Measurements from ENCODE around the gene TMEM40. TPM values are rescaled to one million over a fixed set of nuclear protein-coding genes. Genes with fewer than 3 reads are reported as not detected.

The TMEM40 gene
- total and polyA plus RNA-seq, 2 of the 13 experiments (the other 11 are each of a cell fraction or from before 2014, with no cell fraction given) = 0.16 TPM; not detected in 1

DNA sequence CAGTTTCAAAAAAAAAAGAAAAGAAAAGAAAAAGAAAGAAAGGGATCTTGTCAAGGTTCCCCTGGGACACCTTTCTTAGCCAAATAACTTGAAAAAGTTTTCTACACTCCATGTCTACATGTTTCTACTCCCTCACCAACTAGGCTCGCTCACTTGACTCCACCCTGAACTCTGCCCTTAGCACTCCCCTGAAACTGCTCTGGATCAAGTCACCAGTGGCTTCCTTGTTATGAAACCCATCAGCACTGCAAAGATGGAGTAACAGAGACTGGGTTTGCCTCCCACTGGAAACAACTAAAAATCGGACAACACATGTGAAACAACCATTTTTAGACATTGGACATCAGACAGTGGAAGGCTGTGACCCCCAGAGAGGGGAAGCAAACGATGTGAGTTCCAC, 36.8 kb downstream of the TMEM40 start:
- POLR2A ChIA-PET = no interaction called here
- TF ChIP-seq, protein P1, sequence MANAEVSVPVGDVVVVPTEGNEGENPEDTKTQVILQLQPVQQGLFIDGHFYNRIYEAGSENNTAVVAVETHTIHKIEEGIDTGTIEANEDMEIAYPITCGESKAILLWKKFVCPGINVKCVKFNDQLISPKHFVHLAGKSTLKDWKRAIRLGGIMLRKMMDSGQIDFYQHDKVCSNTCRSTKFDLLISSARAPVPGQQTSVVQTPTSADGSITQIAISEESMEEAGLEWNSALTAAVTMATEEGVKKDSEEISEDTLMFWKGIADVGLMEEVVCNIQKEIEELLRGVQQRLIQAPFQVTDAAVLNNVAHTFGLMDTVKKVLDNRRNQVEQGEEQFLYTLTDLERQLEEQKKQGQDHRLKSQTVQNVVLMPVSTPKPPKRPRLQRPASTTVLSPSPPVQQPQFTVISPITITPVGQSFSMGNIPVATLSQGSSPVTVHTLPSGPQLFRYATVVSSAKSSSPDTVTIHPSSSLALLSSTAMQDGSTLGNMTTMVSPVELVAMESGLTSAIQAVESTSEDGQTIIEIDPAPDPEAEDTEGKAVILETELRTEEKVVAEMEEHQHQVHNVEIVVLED (CRISPR knock-in tag; IDR thresholded peaks at IDR 0.05; ENCODE audit: borderline replicate concordance) = no peak
- no peak for TF ChIP-seq TBX2 (CRISPR knock-in tag; IDR thresholded peaks at IDR 0.05; ENCODE audit: borderline replicate concordance)
- no peak for TF ChIP-seq ZNF484 (CRISPR knock-in tag; IDR thresholded peaks at IDR 0.05; ENCODE audit: borderline replicate concordance, low read depth)
- no peak for TF ChIP-seq KAT2B (IDR thresholded peaks at IDR 0.05; ENCODE audit: borderline replicate concordance, low read depth, low read length)
- TF ChIP-seq, protein P2, sequence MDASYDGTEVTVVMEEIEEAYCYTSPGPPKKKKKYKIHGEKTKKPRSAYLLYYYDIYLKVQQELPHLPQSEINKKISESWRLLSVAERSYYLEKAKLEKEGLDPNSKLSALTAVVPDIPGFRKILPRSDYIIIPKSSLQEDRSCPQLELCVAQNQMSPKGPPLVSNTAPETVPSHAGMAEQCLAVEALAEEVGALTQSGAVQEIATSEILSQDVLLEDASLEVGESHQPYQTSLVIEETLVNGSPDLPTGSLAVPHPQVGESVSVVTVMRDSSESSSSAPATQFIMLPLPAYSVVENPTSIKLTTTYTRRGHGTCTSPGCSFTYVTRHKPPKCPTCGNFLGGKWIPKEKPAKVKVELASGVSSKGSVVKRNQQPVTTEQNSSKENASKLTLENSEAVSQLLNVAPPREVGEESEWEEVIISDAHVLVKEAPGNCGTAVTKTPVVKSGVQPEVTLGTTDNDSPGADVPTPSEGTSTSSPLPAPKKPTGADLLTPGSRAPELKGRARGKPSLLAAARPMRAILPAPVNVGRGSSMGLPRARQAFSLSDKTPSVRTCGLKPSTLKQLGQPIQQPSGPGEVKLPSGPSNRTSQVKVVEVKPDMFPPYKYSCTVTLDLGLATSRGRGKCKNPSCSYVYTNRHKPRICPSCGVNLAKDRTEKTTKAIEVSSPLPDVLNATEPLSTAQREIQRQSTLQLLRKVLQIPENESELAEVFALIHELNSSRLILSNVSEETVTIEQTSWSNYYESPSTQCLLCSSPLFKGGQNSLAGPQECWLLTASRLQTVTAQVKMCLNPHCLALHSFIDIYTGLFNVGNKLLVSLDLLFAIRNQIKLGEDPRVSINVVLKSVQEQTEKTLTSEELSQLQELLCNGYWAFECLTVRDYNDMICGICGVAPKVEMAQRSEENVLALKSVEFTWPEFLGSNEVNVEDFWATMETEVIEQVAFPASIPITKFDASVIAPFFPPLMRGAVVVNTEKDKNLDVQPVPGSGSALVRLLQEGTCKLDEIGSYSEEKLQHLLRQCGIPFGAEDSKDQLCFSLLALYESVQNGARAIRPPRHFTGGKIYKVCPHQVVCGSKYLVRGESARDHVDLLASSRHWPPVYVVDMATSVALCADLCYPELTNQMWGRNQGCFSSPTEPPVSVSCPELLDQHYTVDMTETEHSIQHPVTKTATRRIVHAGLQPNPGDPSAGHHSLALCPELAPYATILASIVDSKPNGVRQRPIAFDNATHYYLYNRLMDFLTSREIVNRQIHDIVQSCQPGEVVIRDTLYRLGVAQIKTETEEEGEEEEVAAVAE (CRISPR knock-in tag; IDR thresholded peaks at IDR 0.05; ENCODE audit: borderline replicate concordance) = no peak
- no peak for TF ChIP-seq ZNF615 (CRISPR knock-in tag; IDR thresholded peaks at IDR 0.05; ENCODE audit: borderline replicate concordance)
- TF ChIP-seq ZNF251 (CRISPR knock-in tag; IDR thresholded peaks at IDR 0.05) = no peak
- TF ChIP-seq, protein P3, sequence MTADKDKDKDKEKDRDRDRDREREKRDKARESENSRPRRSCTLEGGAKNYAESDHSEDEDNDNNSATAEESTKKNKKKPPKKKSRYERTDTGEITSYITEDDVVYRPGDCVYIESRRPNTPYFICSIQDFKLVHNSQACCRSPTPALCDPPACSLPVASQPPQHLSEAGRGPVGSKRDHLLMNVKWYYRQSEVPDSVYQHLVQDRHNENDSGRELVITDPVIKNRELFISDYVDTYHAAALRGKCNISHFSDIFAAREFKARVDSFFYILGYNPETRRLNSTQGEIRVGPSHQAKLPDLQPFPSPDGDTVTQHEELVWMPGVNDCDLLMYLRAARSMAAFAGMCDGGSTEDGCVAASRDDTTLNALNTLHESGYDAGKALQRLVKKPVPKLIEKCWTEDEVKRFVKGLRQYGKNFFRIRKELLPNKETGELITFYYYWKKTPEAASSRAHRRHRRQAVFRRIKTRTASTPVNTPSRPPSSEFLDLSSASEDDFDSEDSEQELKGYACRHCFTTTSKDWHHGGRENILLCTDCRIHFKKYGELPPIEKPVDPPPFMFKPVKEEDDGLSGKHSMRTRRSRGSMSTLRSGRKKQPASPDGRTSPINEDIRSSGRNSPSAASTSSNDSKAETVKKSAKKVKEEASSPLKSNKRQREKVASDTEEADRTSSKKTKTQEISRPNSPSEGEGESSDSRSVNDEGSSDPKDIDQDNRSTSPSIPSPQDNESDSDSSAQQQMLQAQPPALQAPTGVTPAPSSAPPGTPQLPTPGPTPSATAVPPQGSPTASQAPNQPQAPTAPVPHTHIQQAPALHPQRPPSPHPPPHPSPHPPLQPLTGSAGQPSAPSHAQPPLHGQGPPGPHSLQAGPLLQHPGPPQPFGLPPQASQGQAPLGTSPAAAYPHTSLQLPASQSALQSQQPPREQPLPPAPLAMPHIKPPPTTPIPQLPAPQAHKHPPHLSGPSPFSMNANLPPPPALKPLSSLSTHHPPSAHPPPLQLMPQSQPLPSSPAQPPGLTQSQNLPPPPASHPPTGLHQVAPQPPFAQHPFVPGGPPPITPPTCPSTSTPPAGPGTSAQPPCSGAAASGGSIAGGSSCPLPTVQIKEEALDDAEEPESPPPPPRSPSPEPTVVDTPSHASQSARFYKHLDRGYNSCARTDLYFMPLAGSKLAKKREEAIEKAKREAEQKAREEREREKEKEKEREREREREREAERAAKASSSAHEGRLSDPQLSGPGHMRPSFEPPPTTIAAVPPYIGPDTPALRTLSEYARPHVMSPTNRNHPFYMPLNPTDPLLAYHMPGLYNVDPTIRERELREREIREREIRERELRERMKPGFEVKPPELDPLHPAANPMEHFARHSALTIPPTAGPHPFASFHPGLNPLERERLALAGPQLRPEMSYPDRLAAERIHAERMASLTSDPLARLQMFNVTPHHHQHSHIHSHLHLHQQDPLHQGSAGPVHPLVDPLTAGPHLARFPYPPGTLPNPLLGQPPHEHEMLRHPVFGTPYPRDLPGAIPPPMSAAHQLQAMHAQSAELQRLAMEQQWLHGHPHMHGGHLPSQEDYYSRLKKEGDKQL (CRISPR knock-in tag; IDR thresholded peaks at IDR 0.05; ENCODE audit: low read depth) = no peak
- TF ChIP-seq CENPT (CRISPR knock-in tag; IDR thresholded peaks at IDR 0.05; ENCODE audit: low read depth) = no peak
- no peak for TF ChIP-seq HHEX (CRISPR knock-in tag; IDR thresholded peaks at IDR 0.05)
- TF ChIP-seq ZNF232 (CRISPR knock-in tag; IDR thresholded peaks at IDR 0.05; ENCODE audit: borderline replicate concordance) = no peak
- TF ChIP-seq EHMT2 (IDR thresholded peaks at IDR 0.05; ENCODE audit: borderline replicate concordance, low read depth, low read length) = no peak
- TF ChIP-seq CAMTA2 (CRISPR knock-in tag; IDR thresholded peaks at IDR 0.05; ENCODE audit: borderline replicate concordance) = no peak

More for the DNA sequence above, 36.8 kb downstream of the TMEM40 start:
- H3K9me3 ChIP-seq (ENCODE audit: low read length) = no peaks in the 10 kb centered on the region
- peaks cover 10% of the 10 kb centered on the region for H3K4me1 ChIP-seq (ENCODE audit: insufficient read depth, low read length)
- no peak overlapping the region for H3K9ac ChIP-seq (ENCODE audit: insufficient read depth, low read depth, low read length)
- H3K4me2 ChIP-seq (ENCODE audit: low read depth, low read length) = no peak overlapping the region
- no peaks in the 10 kb centered on the region for H3K79me2 ChIP-seq (ENCODE audit: insufficient read depth, low read length)
- H4K20me1 ChIP-seq (ENCODE audit: insufficient read depth, low read length) = no peaks in the 10 kb centered on the region
- 0 out of 5 replicates have a peak, but pooled peaks cover 0 to 2% of the 10 kb centered on the region in 2 experiments for H3K27me3 ChIP-seq (ENCODE audit: control insufficient read depth in 1 of 2, insufficient read depth in 2 of 2, low read length in 2 of 2)
- no peaks in the 10 kb centered on the region for H3K36me3 ChIP-seq (replicated peaks in 1 of 2; ENCODE audit: control insufficient read depth in 1 of 2, insufficient read depth in 2 of 2, low read length in 2 of 2)
- no peak overlapping the region for H2AFZ ChIP-seq (ENCODE audit: low read length)
- CTCF ChIA-PET (ENCODE audit: low intra/inter-chr PET ratio, low total read pairs) = no interaction called here
- no TSS peak for BruUV-seq (replicated peaks)
- no peak overlapping the region for H3K4me3 ChIP-seq (replicated peaks in 1 of 3; ENCODE audit: insufficient read depth in 1 of 3, low read depth in 2 of 3, low read length in 3 of 3)
- DNase-seq (ENCODE audit: low spot score) (no peak), ATAC-seq (no peak), FAIRE-seq (no peak)
- WGBS (ENCODE audit: low lambda C conversion rate) = 4% methylated on average over 3 of the region's 3 CpGs
- intact Hi-C loops (cut with micrococcal nuclease; ENCODE audit: unreplicated experiment) = loop anchor here (5.0 kb wide), 1 partner anchor 585 kb away; no protein-coding TSS in a partner anchor
- H3K27ac ChIP-seq (ENCODE audit: extremely low read length, insufficient read depth, low read length) = no peak overlapping the region
- in situ Hi-C loops (cut with HindIII; ENCODE audit: extremely low pct_ligation_motif_present, low pct_unique_long_range_greater_than_20kb) = no loop called here
